ENCODE results near the gene THAP9.
"Not testable (repeated sequence)": the region's sequence is repeated elsewhere in the genome, so short reads cannot be mapped to it uniquely, and the experiment has no call there.

THAP9 gene

DNA sequence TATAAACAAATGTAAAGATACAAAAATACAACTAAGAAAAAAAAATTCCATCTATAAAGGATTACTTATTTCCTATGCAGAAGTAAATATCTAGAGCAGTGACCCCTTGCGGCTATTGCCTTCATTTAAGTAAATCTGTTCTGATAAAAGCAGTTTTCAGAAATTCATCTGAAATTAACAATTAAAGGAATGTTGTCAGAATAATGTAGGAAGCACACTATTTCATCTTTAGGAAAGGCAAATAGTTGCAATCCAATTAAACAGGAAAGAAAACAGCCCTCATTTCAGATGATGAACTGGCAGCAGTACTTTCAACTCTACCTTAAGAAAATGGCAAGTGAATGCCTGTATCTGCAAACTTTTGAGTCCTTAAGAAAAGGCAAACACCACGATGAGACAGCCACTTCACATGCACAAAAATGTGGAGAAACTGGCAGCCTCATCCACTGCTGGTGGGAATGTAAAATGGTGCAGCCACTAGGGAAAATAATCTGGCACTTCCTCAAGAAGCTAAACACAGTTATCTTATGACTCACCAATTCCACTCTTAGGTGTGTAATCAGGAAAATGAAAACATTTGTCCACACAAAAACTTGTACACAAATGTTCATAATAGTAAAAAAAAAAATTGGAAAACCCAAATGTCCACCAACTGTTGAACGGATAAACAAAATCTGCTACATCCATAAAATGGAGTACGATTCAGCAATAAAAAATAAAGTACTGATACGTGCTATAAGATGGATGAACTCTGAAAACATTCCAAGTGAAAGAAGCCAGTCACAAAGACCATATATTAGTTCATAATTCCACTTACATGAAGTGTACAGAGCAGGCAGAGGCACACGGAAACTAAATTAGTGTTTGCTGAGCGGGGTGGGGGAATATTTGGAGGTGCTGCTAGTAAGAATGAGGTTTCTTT, 2.0 kb upstream of the THAP9 start:
- DNase-seq = peak; percentile 41

DNA sequence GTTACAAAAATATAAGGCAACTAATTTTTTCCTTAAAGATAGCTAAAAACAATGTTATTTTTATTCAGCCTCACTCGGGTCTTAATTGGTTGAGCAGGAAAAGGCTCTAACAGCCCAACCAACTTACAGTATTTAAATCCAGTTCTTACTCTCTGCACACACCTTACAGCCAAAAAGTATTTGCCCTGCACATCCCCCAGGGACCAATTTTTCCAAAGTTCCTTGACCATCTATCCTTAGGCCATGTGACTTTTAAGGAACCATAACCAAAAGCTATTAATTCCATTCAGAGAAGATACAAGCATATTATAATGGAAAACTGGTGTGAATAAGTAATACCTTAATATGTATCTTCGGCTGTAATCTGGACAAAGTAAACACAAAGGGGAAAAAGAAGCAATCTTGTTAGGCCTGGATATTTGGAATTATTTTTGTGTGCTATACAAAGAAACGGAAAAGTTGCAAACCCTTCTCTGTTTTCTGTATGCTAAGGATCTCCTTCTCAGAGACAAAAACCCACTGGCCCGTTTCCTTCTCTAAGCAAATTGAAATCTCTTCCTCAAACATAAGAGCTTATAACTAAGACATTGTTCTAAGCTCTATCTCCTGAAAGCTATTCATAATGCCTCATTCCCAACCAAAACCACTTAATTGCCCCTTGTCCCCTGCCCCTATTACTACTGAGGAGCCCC, 1.0 kb upstream of the THAP9 start:
- no peak for DNase-seq

- no peak for DNase-seq
These were observed 497 bp upstream of the THAP9 start for GRCh38 chr4:82900066-82900410.

DNA sequence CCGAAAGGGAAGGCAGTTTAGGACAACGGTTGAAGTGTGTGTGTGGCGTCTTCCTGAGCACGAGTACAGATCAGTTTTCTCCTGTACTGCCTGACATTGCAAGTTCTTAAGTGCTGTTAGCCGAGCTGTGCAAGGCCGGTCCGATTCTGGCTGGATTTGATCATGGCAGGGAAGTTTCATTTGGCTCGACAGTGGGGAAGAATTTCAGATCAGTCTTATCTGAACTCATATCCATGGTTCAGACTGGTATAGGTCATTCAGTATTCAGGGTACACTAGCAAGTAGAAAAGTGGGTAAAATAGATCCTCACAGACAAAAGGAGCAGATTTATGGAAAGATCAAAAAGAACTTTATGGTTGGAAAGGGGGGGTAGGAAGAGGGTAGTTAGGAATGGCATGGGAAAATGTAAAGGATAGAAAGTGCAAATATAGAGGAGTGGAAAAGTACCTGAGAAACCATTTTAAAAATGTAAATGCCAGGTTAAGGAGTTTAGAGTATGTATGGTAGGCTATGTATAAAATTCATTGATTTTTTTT, 716 bp downstream of the THAP9 start:
- DNase-seq = no peak

- no peak for DNase-seq
These were observed 3.2 kb downstream of the THAP9 start for GRCh38 chr4:82903737-82904136.

- DNase-seq = peak; percentile 72
These were observed 4.7 kb downstream of the THAP9 start for GRCh38 chr4:82905205-82905604.

- DNase-seq = no peak
These were observed 5.9 kb downstream of the THAP9 start for GRCh38 chr4:82906469-82906868.

GRCh38 chr4:82909326-82909725, 8.8 kb downstream of the THAP9 start:
- no peak for DNase-seq

- DNase-seq = no peak
These were observed 12.8 kb downstream of the THAP9 start for GRCh38 chr4:82913305-82913704.

DNA sequence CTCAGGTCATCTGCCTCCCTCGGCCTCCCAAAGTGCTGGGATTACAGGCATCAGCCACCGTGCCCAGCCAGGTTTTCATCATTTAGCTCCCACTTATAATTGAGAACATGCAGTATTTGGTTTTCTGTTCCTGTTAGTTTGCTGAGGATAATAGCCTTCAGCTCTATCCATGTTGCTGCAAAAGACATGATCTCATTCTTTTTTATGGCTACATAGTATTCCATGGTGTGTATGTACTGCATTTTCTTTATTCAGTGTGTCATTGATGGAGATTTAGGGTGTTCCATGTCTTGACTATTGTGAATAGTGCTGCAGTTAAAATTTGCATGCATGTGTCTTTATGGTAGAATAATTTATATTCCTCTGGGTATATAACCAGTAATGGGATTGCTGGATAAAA, 13.4 kb downstream of the THAP9 start:
- not testable (repeated sequence) for DNase-seq

DNA sequence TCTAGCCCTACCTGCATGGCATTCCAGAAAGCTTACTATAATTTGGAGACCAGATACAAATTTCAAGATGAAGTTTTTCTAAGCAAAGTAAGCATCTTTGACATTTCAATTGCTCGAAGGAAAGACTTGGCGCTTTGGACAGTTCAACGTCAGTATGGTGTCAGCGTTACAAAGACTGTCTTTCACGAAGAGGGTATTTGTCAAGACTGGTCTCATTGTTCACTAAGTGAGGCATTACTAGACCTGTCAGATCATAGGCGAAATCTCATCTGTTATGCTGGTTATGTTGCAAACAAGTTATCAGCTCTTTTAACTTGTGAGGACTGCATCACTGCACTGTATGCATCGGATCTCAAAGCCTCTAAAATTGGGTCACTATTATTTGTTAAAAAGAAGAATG, 17.6 kb downstream of the THAP9 start:
- DNase-seq = no peak

GRCh38 chr4:82919386-82919785, 18.9 kb downstream of the THAP9 start:
- no peak for DNase-seq

- DNase-seq = no peak
These were observed 21.3 kb downstream of the THAP9 start for GRCh38 chr4:82921795-82922194.

DNA sequence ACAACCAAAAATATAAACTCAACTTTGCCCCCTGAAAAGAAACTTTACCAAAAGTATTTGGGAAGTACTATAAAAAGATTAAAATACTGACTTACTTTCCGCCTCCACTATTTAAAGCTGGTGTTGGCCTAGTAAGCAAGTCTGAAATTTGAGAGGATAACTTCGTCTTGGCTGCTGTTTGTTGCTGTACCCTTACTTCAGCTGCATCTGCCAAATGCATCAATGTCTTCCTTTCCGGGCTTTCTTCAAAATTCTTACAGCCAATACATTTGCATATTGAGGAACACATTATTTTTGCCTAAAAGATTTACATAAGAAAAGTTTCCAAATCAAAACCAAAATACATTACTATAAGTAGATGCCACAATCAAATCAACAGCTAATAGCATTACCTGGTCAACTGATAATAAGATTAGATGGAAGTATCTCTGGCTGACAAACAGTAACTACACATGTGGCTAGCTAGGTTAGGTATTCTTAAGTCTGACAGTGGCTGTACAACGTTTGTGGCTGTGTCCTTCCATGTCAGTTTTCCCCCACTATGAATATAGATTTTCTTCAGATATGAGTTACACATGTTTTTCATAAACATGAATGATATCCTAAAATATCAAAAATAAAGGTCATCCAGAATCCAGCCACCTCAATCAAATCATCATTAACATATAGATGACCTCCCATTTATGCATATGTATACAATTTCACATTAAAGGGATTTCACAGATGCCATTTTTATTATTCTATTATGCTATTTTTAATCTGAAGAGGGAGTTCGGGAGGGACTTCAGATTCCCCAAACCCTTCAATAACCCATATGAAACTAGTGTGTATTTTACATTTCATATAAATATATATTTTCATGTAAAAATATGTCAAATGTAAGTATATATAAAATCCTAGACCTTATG, 30.6 kb downstream of the THAP9 start:
- DNase-seq = no peak

DNA sequence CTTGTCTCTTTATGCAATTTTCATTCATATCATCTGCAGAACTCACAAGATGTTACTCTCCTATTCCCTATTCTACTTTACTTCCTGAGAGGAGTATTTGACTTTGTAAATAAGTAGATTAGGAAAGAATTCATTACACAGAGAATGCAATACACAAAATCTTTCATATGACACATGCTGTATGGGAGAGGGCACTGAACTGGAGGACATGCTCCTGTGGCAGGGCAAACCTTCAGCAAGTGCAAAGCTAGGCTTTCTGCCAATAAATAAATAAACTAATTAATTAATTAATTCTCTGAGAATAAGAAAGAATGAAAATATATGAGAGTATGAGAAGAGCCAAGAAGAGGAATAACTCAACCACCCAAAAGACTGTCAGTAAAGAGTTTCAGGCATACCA, 33.9 kb downstream of the THAP9 start:
- no peak for DNase-seq

DNA sequence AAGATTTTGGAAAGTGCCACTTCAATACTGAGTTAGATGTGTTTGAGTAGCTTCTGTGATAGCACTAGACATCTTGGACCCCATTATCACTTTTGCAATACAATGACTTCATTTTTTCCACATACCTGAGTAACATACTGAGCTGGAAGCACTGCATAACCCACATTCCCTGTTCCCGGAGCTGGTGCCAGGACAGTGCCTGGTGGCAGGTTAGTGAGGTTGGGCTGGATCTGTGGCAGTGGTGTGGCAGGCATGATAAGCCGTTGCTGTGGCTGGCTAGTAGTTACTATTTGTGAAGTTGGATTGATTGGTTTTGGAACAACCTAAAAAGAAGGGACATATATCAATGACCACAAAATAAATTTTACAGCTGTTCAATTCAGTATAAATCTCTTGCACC, 38.9 kb downstream of the THAP9 start:
- DNase-seq = no peak

DNA sequence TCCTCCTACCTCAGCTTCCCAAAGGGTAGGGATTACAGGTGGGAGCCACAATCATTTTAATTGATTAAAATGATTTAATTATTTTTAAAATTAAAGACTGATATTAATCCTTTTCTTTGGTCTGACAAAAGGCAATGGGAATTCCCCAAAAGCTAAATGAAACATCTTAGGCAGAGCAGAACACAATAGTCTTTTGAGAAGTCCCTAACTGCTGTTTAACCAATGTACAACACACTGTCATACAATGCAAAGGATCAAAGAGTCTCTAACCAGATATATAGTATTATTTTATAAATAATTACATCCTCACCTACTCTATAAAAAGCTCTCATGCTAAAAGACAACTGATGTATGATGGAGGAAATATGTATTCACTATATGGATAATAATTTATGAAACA, 47.0 kb downstream of the THAP9 start:
- no peak for DNase-seq

- DNase-seq = no peak
These were observed 48.2 kb downstream of the THAP9 start for GRCh38 chr4:82948647-82949204.

DNA sequence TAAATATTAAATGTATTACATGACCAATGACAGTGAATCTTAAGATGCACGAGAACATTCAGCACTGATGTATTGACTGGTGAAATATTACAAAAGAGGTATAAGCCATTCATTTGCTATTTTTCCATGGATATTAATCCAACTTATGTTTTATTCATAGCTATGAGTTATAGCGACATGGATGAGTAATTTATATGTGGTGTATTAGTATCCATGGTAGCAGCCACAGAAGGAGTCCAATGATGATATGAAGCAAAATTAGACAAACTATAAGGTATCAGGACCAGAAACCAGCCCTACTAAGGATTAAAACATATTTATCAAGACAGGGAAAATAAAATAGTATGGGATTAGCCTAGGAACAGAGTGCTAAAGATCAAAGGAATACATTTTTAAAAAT, 50.7 kb downstream of the THAP9 start:
- no peak for DNase-seq

DNA sequence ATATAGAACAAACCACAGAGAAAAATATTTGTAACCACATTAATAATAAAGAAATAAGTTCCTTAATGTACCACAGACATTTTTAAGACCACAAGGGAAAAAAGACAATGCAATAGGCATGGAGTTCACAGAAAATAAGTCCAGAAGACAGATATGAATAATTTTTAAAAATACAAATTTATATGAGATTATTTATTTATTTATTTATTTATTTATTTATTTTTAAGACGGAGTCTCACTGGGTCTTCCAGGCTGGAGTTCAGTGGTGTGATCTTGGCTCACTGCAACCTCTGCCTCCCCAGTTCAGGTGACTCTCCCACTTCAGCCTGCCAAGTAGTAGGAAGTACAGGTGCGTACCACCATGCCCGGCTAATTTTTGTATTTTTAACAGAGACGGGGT, 53.7 kb downstream of the THAP9 start:
- DNase-seq = no peak

DNA sequence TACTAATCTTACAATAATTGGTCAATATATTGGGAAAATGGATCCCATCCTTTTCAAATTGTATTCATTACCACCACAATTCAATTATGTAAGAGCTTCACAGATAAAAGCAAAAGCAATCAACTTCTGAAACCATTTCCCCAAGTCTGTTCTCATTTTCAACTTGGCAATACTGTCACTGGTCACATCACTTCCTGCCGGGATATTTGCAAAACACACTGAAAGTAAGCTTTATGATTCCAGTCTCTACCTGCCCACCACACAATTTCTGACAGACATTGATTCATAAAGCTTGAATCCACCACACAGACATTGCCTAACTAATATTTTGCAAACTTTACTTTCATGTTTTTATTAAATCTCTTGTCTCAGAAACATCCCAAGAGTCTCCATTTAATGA, 56.5 kb downstream of the THAP9 start:
- DNase-seq = no peak

DNA sequence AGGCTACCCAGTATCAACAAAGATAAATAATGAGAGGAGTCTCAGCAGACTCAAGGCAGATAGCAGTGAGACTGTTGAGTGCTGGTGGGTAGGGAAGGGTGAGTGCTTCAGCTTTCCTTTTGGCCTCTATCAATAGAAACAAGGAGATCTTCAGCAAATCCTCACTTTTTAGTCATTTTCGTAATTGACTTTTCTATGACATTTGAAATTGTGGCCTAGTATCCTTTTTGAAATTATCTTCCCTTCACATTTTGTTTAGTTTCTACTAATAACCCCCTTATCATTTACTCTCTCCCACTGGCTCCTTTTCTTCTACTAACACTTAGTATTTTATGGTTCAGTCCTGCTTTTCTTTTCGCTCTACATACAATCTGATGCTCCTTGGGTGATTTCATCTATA, 65.2 kb downstream of the THAP9 start:
- DNase-seq = no peak

DNA sequence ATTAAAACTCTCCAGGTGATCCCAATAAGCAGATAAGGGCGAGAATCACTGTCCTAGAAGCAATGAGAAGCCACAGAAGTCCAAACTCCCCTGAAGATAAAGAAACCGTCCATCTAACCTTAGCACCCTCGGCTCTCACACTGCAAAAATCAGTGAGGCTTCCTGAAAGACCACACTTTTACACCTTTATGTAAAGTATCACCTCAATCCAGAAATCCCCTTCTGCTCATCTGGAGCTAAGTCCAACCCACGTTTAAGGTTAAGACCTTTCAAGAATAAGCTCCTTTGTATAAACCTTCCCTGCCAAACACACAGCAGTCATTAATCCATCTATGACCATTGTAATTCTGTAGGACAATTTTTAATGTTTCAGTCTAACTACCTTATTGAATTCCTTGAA, 68.4 kb downstream of the THAP9 start:
- no peak for DNase-seq

Data from CD4-positive, alpha-beta T cell treated with Interleukin-4 for 4 hours (primary cell).